HEK293 (cell line): Measurements from ENCODE around the gene VRK2.

Experiments used
- CTCF ChIA-PET: fragments of 350-600 bp; formaldehyde crosslinking; extraction: SDS; loops from one replicate; lab custom pipeline; 2021; ENCODE audit warnings: antibody characterized with exemption; lab: Yijun Ruan, JAX
- POLR2A ChIA-PET: fragments of 300-600 bp; formaldehyde crosslinking; extraction: SDS; loops from one replicate; lab custom pipeline; 2020; ENCODE audit warnings: antibody characterized with exemption, inconsistent platforms; lab: Yijun Ruan, JAX
- H3K27ac ChIP-seq: fragments of 200-500 bp; sonication (Bioruptor generic); 2 replicates; pipeline ENCODE4 v1.5.1; 2014; ENCODE audit warnings: low read depth, low read length, control low read depth, inconsistent platforms; ENCODE audit errors: extremely low read depth
- H3K36me3 ChIP-seq, 2 experiments: fragments of 200-500 bp in 1 of 2; sonication (Bioruptor generic) in 1 of 2; 1 replicate in 1 of 2; 2 replicates in 1 of 2; pipeline ENCODE4 v1.5.1; 2014 to 2017; ENCODE audit warnings: inconsistent platforms in 2 of 2, low read length in 2 of 2; ENCODE audit not compliant: control insufficient read depth in 2 of 2, insufficient read depth in 1 of 2
- H3K4me1 ChIP-seq: fragments of 200-500 bp; sonication (Bioruptor generic); 2 replicates; pipeline ENCODE4 v1.5.1; 2014; ENCODE audit warnings: mild to moderate bottlenecking, low read length, inconsistent platforms; ENCODE audit not compliant: control insufficient read depth, insufficient read depth
- H3K4me3 ChIP-seq: 2 replicates; pipeline ENCODE4 v1.5.1; 2011; ENCODE audit warnings: low read depth, mild to moderate bottlenecking, control low read depth, low read length, moderate library complexity
- H3K9me3 ChIP-seq: fragments of 200-500 bp; sonication (Bioruptor generic); 2 replicates; pipeline ENCODE4 v1.5.1; 2014; ENCODE audit warnings: low read depth, low read length, inconsistent platforms; ENCODE audit not compliant: control insufficient read depth, insufficient read depth
- GLI4 ChIP-seq: fragments of 450-650 bp; formaldehyde crosslinking; IDR thresholded peaks from 2 replicates; pipeline ENCODE4 v1.5.1; 2016; ENCODE audit warnings: missing biosample characterization, missing genetic modification characterization
- PBX3 ChIP-seq: sonication (generic); formaldehyde crosslinking; IDR thresholded peaks from 2 replicates; pipeline ENCODE4 v1.8.1; 2022; ENCODE audit warnings: mild to moderate bottlenecking, moderate library complexity, missing genetic modification reagents
- ZBTB48 ChIP-seq: fragments of 450-650 bp; formaldehyde crosslinking; IDR thresholded peaks from 2 replicates; pipeline ENCODE4 v1.5.1; 2016; ENCODE audit warnings: missing biosample characterization, missing genetic modification characterization
- ZNF274 ChIP-seq, 2 experiments: fragments of 200-500 bp in 1 of 2; fragments of 450-650 bp in 1 of 2; sonication (Bioruptor generic) in 1 of 2; formaldehyde crosslinking in 1 of 2; IDR thresholded peaks; 2 replicates each; pipeline versions ENCODE4 v1.5.1 to v1.6.1; 2014 to 2016; ENCODE audit warnings: borderline replicate concordance in 1 of 2, inconsistent platforms in 1 of 2, low read length in 1 of 2, missing biosample characterization in 1 of 2, missing genetic modification characterization in 1 of 2
- ZNF510 ChIP-seq: fragments of 450-650 bp; formaldehyde crosslinking; IDR thresholded peaks from 2 replicates; pipeline ENCODE4 v1.5.1; 2018; ENCODE audit warnings: mild to moderate bottlenecking, missing genetic modification characterization, missing biosample characterization; ENCODE audit not compliant: insufficient replicate concordance
- ZNF571 ChIP-seq: fragments of 450-650 bp; formaldehyde crosslinking; IDR thresholded peaks from 2 replicates; pipeline ENCODE4 v1.5.0; 2017; ENCODE audit warnings: missing biosample characterization, missing genetic modification characterization
- ZNF629 ChIP-seq: fragments of 450-650 bp; formaldehyde crosslinking; IDR thresholded peaks from 2 replicates; pipeline ENCODE4 v1.5.1; 2017; ENCODE audit warnings: missing biosample characterization, missing genetic modification characterization
- ZNF670 ChIP-seq: fragments of 450-650 bp; formaldehyde crosslinking; IDR thresholded peaks from 2 replicates; pipeline ENCODE4 v1.5.1; 2016; ENCODE audit warnings: missing biosample characterization, missing genetic modification characterization, low read depth
- ZSCAN5A ChIP-seq: fragments of 450-650 bp; formaldehyde crosslinking; IDR thresholded peaks from 2 replicates; pipeline ENCODE4 v1.5.1; 2016; ENCODE audit warnings: missing biosample characterization, missing genetic modification characterization
- TF ChIP-seq, protein P1 (sequence below): fragments of 450-650 bp; formaldehyde crosslinking; IDR thresholded peaks from 2 replicates; pipeline ENCODE4 v1.5.1; 2016; ENCODE audit warnings: missing biosample characterization, missing genetic modification characterization
- TF ChIP-seq, protein P2 (sequence below): fragments of 450-650 bp; formaldehyde crosslinking; IDR thresholded peaks from 2 replicates; pipeline ENCODE4 v1.5.1; 2016; ENCODE audit warnings: missing biosample characterization, missing genetic modification characterization, borderline replicate concordance
- TF ChIP-seq, protein P3 (sequence below): fragments of 450-650 bp; formaldehyde crosslinking; IDR thresholded peaks from 2 replicates; pipeline ENCODE4 v1.5.1; 2017; ENCODE audit warnings: missing biosample characterization, missing genetic modification characterization

VRK2 gene

GRCh38 chr2:58073008-58073407, 26.4 kb downstream of the VRK2 start (continued):
- TF ChIP-seq ZNF274 (IDR thresholded peaks at IDR 0.05; ENCODE audit: low read length) (no peak), ZNF274 (tag by site-specific recombination; IDR thresholded peaks at IDR 0.05; ENCODE audit: borderline replicate concordance) (no peak), ZNF670 (tag by site-specific recombination) (no peak), GLI4 (tag by site-specific recombination) (no peak), ZNF629 (no peak), ZNF571 (tag by site-specific recombination) (no peak)
- TF ChIP-seq, protein P1, sequence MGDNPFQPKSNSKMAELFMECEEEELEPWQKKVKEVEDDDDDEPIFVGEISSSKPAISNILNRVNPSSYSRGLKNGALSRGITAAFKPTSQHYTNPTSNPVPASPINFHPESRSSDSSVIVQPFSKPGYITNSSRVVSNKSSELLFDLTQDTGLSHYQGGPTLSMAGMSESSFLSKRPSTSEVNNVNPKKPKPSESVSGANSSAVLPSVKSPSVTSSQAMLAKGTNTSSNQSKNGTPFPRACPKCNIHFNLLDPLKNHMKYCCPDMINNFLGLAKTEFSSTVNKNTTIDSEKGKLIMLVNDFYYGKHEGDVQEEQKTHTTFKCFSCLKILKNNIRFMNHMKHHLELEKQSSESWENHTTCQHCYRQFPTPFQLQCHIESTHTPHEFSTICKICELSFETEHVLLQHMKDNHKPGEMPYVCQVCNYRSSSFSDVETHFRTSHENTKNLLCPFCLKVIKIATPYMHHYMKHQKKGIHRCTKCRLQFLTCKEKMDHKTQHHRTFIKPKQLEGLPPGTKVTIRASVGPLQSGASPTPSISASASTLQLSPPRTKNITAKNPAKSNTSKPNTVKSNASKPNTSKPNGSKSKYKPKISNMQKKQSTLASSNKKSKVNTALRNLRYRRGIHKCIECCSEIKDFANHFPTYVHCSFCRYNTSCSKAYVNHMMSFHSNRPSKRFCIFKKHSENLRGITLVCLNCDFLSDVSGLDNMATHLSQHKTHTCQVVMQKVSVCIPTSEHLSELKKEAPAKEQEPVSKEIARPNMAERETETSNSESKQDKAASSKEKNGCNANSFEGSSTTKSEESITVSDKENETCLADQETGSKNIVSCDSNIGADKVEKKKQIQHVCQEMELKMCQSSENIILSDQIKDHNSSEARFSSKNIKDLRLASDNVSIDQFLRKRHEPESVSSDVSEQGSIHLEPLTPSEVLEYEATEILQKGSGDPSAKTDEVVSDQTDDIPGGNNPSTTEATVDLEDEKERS (tag by site-specific recombination), result no peak
- TF ChIP-seq, protein P2, sequence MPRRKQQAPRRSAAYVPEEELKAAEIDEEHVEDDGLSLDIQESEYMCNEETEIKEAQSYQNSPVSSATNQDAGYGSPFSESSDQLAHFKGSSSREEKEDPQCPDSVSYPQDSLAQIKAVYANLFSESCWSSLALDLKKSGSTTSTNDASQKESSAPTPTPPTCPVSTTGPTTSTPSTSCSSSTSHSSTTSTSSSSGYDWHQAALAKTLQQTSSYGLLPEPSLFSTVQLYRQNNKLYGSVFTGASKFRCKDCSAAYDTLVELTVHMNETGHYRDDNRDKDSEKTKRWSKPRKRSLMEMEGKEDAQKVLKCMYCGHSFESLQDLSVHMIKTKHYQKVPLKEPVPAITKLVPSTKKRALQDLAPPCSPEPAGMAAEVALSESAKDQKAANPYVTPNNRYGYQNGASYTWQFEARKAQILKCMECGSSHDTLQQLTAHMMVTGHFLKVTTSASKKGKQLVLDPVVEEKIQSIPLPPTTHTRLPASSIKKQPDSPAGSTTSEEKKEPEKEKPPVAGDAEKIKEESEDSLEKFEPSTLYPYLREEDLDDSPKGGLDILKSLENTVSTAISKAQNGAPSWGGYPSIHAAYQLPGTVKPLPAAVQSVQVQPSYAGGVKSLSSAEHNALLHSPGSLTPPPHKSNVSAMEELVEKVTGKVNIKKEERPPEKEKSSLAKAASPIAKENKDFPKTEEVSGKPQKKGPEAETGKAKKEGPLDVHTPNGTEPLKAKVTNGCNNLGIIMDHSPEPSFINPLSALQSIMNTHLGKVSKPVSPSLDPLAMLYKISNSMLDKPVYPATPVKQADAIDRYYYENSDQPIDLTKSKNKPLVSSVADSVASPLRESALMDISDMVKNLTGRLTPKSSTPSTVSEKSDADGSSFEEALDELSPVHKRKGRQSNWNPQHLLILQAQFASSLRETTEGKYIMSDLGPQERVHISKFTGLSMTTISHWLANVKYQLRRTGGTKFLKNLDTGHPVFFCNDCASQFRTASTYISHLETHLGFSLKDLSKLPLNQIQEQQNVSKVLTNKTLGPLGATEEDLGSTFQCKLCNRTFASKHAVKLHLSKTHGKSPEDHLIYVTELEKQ (tag by site-specific recombination), result no peak
- TF ChIP-seq, all 188 proteins: peak for 0

- Histone ChIP-seq H3K4me1 (no peaks in the 10 kb centered on the region), H3K36me3 (peaks cover 3 to 4% of the 10 kb centered on the region in 2 experiments; a peak in 1 of 3 replicates), H3K27ac (no peak overlapping the region), H3K9me3 (no peaks in the 10 kb centered on the region), H3K4me3 (no peak overlapping the region)
- CTCF ChIA-PET, result interaction anchor here (0.6 kb wide), 1 partner anchor 498 kb away, joined by 7 read pairs; no protein-coding TSS in a partner anchor
- TF ChIP-seq PBX3 (CRISPR knock-in tag), result no peak
- TF ChIP-seq ZBTB48, result no peak
- no peak for TF ChIP-seq ZNF510 (tag by site-specific recombination)
- no peak for TF ChIP-seq ZSCAN5A (tag by site-specific recombination)
- TF ChIP-seq, protein P3, sequence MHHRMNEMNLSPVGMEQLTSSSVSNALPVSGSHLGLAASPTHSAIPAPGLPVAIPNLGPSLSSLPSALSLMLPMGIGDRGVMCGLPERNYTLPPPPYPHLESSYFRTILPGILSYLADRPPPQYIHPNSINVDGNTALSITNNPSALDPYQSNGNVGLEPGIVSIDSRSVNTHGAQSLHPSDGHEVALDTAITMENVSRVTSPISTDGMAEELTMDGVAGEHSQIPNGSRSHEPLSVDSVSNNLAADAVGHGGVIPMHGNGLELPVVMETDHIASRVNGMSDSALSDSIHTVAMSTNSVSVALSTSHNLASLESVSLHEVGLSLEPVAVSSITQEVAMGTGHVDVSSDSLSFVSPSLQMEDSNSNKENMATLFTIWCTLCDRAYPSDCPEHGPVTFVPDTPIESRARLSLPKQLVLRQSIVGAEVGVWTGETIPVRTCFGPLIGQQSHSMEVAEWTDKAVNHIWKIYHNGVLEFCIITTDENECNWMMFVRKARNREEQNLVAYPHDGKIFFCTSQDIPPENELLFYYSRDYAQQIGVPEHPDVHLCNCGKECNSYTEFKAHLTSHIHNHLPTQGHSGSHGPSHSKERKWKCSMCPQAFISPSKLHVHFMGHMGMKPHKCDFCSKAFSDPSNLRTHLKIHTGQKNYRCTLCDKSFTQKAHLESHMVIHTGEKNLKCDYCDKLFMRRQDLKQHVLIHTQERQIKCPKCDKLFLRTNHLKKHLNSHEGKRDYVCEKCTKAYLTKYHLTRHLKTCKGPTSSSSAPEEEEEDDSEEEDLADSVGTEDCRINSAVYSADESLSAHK (tag by site-specific recombination), result no peak
- TF ChIP-seq ZNF571 (tag by site-specific recombination), result no peak
- POLR2A ChIA-PET, result no interaction called here
Observed at GRCh38 chr2:58073751-58074150, 27.1 kb downstream of the VRK2 start.
